Activated CD8-positive, alpha-beta memory T cell treated with anti-CD3 and anti-CD28 coated beads for 1 hour (primary cell): ENCODE measurements around the gene PSME2.
A peak's percentile ranks its signal among the peaks of the same experiment; 100 is the strongest.

ENCODE experiments used
- DNase-seq, 2 donors: peaks; one replicate each; pipeline ENCODE4 v3.0.0-alpha.2; 2020; ENCODE audit warnings: low read depth in 1 of 2; ENCODE audit errors: extremely low read depth in 1 of 2

The PSME2 gene

DNA sequence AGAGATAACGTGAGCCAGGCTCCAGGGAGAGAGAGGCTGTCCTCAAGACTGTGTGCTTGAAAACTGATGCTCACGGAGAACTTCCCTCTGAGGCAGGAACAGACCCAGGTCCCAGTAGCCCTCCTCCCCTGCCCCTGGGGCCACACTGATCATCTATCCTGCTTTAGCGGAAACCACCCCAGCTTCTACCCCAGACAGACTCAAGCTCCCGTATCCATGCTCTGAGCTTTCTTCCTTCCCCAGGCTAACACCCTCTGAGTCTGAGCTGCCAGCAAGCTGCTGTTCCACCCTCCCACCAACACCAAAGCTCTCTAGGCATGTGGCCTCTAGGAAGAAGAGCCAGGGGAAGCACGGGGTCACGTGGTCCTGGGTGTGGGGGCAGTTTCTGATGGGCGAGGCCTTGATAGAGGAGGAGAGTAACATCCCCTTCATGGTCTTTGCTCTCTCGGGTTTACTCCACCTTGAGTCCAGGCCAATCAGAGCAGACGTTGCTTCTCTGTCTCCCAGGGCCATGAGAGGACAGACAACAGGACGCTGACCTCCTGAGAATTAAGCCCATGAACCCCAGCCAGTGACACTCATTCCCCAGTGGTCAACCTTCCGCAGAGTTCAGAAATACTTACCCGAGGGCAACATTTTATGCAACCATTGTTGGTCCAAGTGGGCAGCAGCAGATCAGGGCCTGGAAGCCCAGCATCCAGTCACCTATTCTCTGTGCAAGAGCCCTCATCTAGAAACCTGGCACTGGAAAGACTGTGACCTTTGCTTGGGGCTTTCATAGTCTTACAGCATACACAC is 50.9 kb downstream of the PSME2 start:
- DNase-seq = no peak

DNA sequence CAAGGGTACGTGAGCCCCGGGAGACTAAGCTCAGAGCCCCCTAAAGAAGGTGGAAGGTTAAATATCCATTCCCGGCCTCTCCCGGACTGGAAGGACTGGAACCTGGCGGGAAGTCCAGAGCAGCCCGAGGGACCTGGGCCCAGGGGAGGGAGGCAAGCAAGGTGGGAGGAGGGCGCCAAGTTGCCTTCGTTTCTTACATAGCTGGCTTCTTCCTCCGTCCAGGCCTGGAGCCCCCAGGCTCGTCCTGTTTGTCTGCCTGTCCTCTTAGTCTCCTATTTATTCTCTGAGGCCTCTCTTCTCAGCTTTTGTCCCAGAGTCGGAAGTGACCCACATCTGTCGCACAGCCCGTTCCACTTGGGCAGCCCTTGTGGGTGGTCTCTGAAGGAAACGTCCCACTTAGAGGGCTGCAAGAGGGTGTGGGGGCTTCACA is 51.6 kb downstream of the PSME2 start:
- no peak for DNase-seq

DNA sequence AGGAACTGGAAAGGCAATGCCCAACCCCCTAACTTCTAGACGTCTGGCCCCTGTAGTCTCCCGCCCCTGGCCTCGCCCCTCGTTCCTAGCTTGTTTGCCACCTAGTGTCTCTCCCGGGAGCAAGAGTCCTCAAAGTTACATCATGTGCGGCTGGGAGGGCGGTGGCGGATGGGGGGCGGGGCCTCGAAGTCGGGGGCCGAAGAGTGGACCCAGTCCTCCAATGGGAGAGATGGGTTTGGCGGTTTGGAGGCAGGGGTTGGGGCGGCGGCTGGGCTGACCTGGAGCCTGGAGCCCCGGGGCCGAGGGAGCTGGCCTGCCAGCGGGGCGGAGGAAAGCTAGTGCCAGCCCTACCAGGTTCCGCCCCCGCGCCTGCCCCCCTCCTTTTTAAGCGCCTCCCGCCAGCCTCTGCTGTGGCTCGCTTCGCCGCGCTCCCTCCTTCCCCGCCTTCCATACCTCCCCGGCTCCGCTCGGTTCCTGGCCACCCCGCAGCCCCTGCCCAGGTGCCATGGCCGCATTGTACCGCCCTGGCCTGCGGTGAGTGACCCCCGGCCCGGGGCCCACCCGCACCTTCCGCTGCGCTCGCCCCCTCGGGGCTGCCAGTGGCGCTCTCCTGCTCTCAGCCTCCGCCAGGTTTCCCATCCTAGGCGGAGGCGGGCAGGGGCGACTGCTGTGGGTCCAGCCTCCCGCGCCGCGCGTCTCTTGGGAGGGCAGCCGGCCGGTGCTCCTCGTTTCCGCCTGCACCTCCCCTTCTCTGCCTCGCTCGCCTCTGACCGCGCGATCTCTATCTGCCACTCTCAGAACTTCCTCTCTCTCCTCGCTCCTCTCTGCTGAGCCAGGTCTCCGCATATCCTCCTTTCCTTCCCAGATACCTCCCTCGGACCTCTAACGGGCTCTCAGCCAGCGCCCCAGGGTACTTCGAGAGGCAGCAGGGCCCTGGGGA is 52.2 kb downstream of the PSME2 start, which contains the start of gene PCK2:
TSS of gene PCK2 (plus strand) at position 411 of the 940 bp plus-strand sequence. CDS start at position 506, 95 bp downstream.
- peak in 1 of 2 donors; percentile 63 for DNase-seq
